Neural cell (in vitro differentiated cells): ENCODE results near the gene INPP5A.

Source experiments
- CTCF ChIP-seq: fragments of 450-650 bp; IDR thresholded peaks from 2 replicates; pipeline ENCODE4 v1.5.1; 2014; ENCODE audit warnings: antibody characterized with exemption, mild to moderate bottlenecking, moderate library complexity; ENCODE audit not compliant: poor library complexity, severe bottlenecking
- EP300 ChIP-seq: fragments of 450-650 bp; conservative IDR thresholded peaks from 2 replicates; pipeline ENCODE4 v1.6.1; 2014; ENCODE audit warnings: antibody characterized with exemption, mild to moderate bottlenecking, moderate library complexity; ENCODE audit not compliant: poor library complexity, severe bottlenecking
- EZH2 ChIP-seq: fragments of 200-600, 300-800 bp; shearing (Covaris generic), sonication (generic); IDR thresholded peaks from 2 replicates; pipeline ENCODE4 v1.6.1; 2014; ENCODE audit warnings: antibody characterized with exemption, low read length, borderline replicate concordance, mild to moderate bottlenecking; ENCODE audit not compliant: insufficient read depth, poor library complexity, severe bottlenecking
- MXI1 ChIP-seq: fragments of 450-650 bp; conservative IDR thresholded peaks from 2 replicates; pipeline ENCODE4 v1.6.1; 2014; ENCODE audit warnings: antibody characterized with exemption, mild to moderate bottlenecking; ENCODE audit not compliant: poor library complexity, severe bottlenecking
- POLR2AphosphoS5 ChIP-seq: IDR thresholded peaks from 2 replicates; pipeline ENCODE4 v1.6.1; 2012
- SMC3 ChIP-seq: fragments of 450-650 bp; conservative IDR thresholded peaks from 2 replicates; pipeline ENCODE4 v1.6.1; 2014; ENCODE audit warnings: antibody characterized with exemption, mild to moderate bottlenecking, moderate library complexity; ENCODE audit not compliant: poor library complexity
- TAF1 ChIP-seq: IDR thresholded peaks from 2 replicates; pipeline ENCODE4 v1.6.1; 2012; ENCODE audit warnings: low read depth

- TF ChIP-seq EP300, result no peak
- TF ChIP-seq EZH2, result no peak
- TF ChIP-seq TAF1, result no peak
- TF ChIP-seq POLR2AphosphoS5, result no peak
- no peak for TF ChIP-seq CTCF
- no peak for TF ChIP-seq SMC3
- no peak for TF ChIP-seq MXI1
These were observed 51.4 kb downstream of the INPP5A start for GRCh38 chr10:132589015-132589414.
